ENCODE measurements around the gene ATP1A4. TPM values are rescaled to one million over a fixed set of nuclear protein-coding genes. Genes with fewer than 3 reads are reported as not detected.

The ATP1A4 gene
- total RNA-seq, 4 donors from 2014 or later, result 0.07 to 0.47 TPM; not detected in 2

- H3K27me3 ChIP-seq, result no peaks in the 10 kb centered on the region
- H3K4me1 ChIP-seq, result no peaks in the 10 kb centered on the region
- H3K9me3 ChIP-seq, result no peaks in the 10 kb centered on the region
- TF ChIP-seq POLR2A (IDR thresholded peaks at IDR 0.05), result no peak
- TF ChIP-seq CTCF (IDR thresholded peaks at IDR 0.05 in 4 of 5, conservative IDR thresholded peaks at IDR 0.05 in 1 of 5), result peak in 4 of 5 experiments; percentile 39 to 63 (median 40)
- no peaks in the 10 kb centered on the region for H3K36me3 ChIP-seq
- no peak overlapping the region for H3K4me3 ChIP-seq
- DNase-seq, result no peak
- ATAC-seq, result peak; percentile 60 to 71
- no peak overlapping the region for H3K27ac ChIP-seq
- intact Hi-C loops (cut with DNase I; ENCODE audit: low total_unique reads) (loop anchor here (5.0 kb wide), 1 partner anchor 60 kb away; no protein-coding TSS in a partner anchor), in situ Hi-C loops (cut with MboI; ENCODE audit: low sequenced_read_pairs in 4 of 4) (no loop called here)
These were observed 10.7 kb downstream of the ATP1A4 start for GRCh38 chr1:160161965-160162705.

- TF ChIP-seq CTCF (IDR thresholded peaks at IDR 0.05 in 4 of 5, conservative IDR thresholded peaks at IDR 0.05 in 1 of 5) (no peak), POLR2A (IDR thresholded peaks at IDR 0.05) (no peak)
- in situ Hi-C loops (cut with MboI; ENCODE audit: low sequenced_read_pairs in 4 of 4), result no loop called here
- no peaks in the 10 kb centered on the region for H3K9me3 ChIP-seq
- no peaks in the 10 kb centered on the region for H3K36me3 ChIP-seq
- no peaks in the 10 kb centered on the region for H3K27me3 ChIP-seq
- no peak overlapping the region for H3K27ac ChIP-seq
- H3K4me3 ChIP-seq, result no peak overlapping the region
- ATAC-seq (no peak), DNase-seq (no peak)
- peaks cover 2 to 7% of the 10 kb centered on the region in 2 donors for H3K4me1 ChIP-seq
- intact Hi-C loops (cut with DNase I; ENCODE audit: low total_unique reads), result loop anchor here (5.0 kb wide), 1 partner anchor 61 kb away; no protein-coding TSS in a partner anchor
These were observed 11.5 kb downstream of the ATP1A4 start for GRCh38 chr1:160162931-160163330.

GRCh38 chr1:160163615-160164014 is 12.2 kb downstream of the ATP1A4 start:
- no peak for DNase-seq
- intact Hi-C loops (cut with DNase I; ENCODE audit: low total_unique reads), result loop anchor here (5.0 kb wide), 1 partner anchor 61 kb away; no protein-coding TSS in a partner anchor
- in situ Hi-C loops (cut with MboI; ENCODE audit: low sequenced_read_pairs in 4 of 4), result no loop called here
- Histone ChIP-seq H3K27me3 (no peaks in the 10 kb centered on the region), H3K4me1 (peaks cover 8% of the 10 kb centered on the region in 2 donors), H3K36me3 (no peaks in the 10 kb centered on the region), H3K4me3 (no peak overlapping the region), H3K9me3 (no peaks in the 10 kb centered on the region), H3K27ac (no peak overlapping the region)
- peak in 1 of 2 donors; percentile 28 for ATAC-seq
- TF ChIP-seq CTCF (IDR thresholded peaks at IDR 0.05 in 4 of 5, conservative IDR thresholded peaks at IDR 0.05 in 1 of 5), result no peak
- TF ChIP-seq POLR2A (IDR thresholded peaks at IDR 0.05), result no peak

GRCh38 chr1:160164121-160164520 is 12.7 kb downstream of the ATP1A4 start:
- intact Hi-C loops (cut with DNase I; ENCODE audit: low total_unique reads), result loop anchor here (5.0 kb wide), 1 partner anchor 62 kb away; no protein-coding TSS in a partner anchor
- Histone ChIP-seq H3K4me1 (peaks cover 8 to 12% of the 10 kb centered on the region in 2 donors), H3K4me3 (no peak overlapping the region), H3K9me3 (no peaks in the 10 kb centered on the region), H3K27me3 (no peaks in the 10 kb centered on the region), H3K27ac (no peak overlapping the region), H3K36me3 (no peaks in the 10 kb centered on the region)
- ATAC-seq, result no peak
- no peak for DNase-seq
- TF ChIP-seq CTCF (IDR thresholded peaks at IDR 0.05 in 4 of 5, conservative IDR thresholded peaks at IDR 0.05 in 1 of 5) (no peak), POLR2A (IDR thresholded peaks at IDR 0.05) (no peak)
- in situ Hi-C loops (cut with MboI; ENCODE audit: low sequenced_read_pairs in 4 of 4), result no loop called here

Data from gastrocnemius medialis (tissue), 4 donors.